ENCODE results near the gene ENTHD1.

DNA sequence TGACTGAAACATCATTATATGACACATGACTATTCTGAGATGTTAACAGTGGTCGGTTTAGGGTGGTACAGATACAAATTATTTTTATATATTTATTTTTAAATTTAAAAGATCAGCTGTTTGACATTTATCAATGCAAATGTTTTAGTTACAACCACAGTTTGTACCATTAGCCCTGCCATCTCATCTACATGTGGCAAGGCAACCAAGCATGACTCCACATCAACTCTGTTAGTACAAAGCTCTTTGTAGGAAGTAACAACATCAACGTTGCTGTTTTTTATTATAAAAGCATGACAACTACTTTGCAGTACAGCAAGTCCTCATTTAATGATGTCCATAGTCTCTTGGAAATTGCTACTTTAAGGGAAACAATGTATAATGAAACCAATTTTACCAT lies 40.8 kb downstream of the ENTHD1 start:
- TF ChIP-seq, protein P1, sequence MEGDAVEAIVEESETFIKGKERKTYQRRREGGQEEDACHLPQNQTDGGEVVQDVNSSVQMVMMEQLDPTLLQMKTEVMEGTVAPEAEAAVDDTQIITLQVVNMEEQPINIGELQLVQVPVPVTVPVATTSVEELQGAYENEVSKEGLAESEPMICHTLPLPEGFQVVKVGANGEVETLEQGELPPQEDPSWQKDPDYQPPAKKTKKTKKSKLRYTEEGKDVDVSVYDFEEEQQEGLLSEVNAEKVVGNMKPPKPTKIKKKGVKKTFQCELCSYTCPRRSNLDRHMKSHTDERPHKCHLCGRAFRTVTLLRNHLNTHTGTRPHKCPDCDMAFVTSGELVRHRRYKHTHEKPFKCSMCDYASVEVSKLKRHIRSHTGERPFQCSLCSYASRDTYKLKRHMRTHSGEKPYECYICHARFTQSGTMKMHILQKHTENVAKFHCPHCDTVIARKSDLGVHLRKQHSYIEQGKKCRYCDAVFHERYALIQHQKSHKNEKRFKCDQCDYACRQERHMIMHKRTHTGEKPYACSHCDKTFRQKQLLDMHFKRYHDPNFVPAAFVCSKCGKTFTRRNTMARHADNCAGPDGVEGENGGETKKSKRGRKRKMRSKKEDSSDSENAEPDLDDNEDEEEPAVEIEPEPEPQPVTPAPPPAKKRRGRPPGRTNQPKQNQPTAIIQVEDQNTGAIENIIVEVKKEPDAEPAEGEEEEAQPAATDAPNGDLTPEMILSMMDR (IDR thresholded peaks at IDR 0.05 in 8 of 11, conservative IDR thresholded peaks at IDR 0.05 in 3 of 11): no peak
- no peak for TF ChIP-seq POLR2A (IDR thresholded peaks at IDR 0.05)
- TF ChIP-seq POLR2AphosphoS5 (IDR thresholded peaks at IDR 0.05): no peak
